K562 (cell line): ENCODE measurements around the gene CHRNA3.

ENCODE experiments used
- FOXP4 ChIP-seq: sonication (generic); formaldehyde crosslinking; IDR thresholded peaks from 2 replicates; pipeline ENCODE4 v1.8.0; 2022; ENCODE audit warnings: mild to moderate bottlenecking, missing genetic modification reagents, borderline replicate concordance
- IRF2 ChIP-seq: sonication (generic); formaldehyde crosslinking; IDR thresholded peaks from 2 replicates; pipeline ENCODE4 v1.8.1; 2022; ENCODE audit warnings: mild to moderate bottlenecking, missing genetic modification reagents
- JUN ChIP-seq, 2 experiments: sonication (generic) in 1 of 2; formaldehyde crosslinking in 1 of 2; IDR thresholded peaks; 2 replicates each; pipeline versions ENCODE4 v1.6.1 to v1.8.0; 2012 to 2022; ENCODE audit warnings: borderline replicate concordance in 2 of 2, mild to moderate bottlenecking in 2 of 2, improper control_type of control experiment in 1 of 2, low read depth in 1 of 2, low read length in 1 of 2, missing genetic modification reagents in 1 of 2
- KHSRP ChIP-seq: fragments of 450-650 bp; IDR thresholded peaks from 2 replicates; pipeline ENCODE4 v1.6.1; 2017
- SAFB ChIP-seq: fragments of 200-400 bp; formaldehyde crosslinking; IDR thresholded peaks from 2 replicates; pipeline ENCODE4 v1.6.1; 2017; ENCODE audit warnings: low read depth, low read length, borderline replicate concordance
- SIRT6 ChIP-seq: IDR thresholded peaks from one replicate; pipeline ENCODE4 v1.6.1; 2012; ENCODE audit warnings: low read depth, mild to moderate bottlenecking, control low read depth, inconsistent platforms, low read length, moderate library complexity
- ZNF184 ChIP-seq: sonication (generic); formaldehyde crosslinking; IDR thresholded peaks from 2 replicates; pipeline ENCODE4 v1.5.0; 2020; ENCODE audit warnings: missing genetic modification reagents
- TF ChIP-seq, protein P1 (sequence below): sonication (generic); formaldehyde crosslinking; IDR thresholded peaks from 2 replicates; pipeline ENCODE4 v1.8.0; 2022; ENCODE audit warnings: missing genetic modification reagents, mild to moderate bottlenecking, moderate library complexity, borderline replicate concordance

DNA sequence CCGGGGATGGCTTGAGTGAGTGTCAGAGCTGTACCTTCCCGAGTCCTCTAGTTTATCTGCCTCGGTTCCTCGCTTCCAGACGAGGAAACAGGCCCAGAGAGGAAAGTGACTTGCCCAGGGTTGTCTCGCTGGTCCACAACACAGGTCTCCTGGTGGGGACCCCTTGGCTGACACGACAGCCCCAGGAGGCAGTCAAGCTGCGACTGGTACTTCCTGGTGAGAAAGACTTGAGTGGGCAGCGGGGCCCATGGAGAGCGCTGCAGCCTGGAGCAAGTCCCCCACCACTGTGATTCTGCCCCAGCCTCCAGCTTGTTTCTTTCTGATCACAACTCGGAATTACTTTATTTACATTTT is 56.1 kb downstream of the CHRNA3 start:
- TF ChIP-seq JUN (IDR thresholded peaks at IDR 0.05; ENCODE audit: borderline replicate concordance, low read depth, low read length) (no peak), JUN (CRISPR knock-in tag; IDR thresholded peaks at IDR 0.05; ENCODE audit: borderline replicate concordance) (no peak), FOXP4 (CRISPR knock-in tag) (no peak), ZNF184 (no peak), KHSRP (no peak), SAFB (no peak), IRF2 (CRISPR knock-in tag) (no peak), SIRT6 (no peak)
- TF ChIP-seq, protein P1, sequence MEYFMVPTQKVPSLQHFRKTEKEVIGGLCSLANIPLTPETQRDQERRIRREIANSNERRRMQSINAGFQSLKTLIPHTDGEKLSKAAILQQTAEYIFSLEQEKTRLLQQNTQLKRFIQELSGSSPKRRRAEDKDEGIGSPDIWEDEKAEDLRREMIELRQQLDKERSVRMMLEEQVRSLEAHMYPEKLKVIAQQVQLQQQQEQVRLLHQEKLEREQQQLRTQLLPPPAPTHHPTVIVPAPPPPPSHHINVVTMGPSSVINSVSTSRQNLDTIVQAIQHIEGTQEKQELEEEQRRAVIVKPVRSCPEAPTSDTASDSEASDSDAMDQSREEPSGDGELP (CRISPR knock-in tag): no peak
